Measurements from ENCODE around the gene ARID1B.

ARID1B gene

GRCh38 chr6:157209865-157210530 is 432.8 kb downstream of the ARID1B start:
- H3K9me2 ChIP-seq (replicated peaks; ENCODE audit: insufficient read depth, low read length): no peaks in the 10 kb centered on the region
- H3K36me3 ChIP-seq (replicated peaks; ENCODE audit: insufficient read depth, low read length): no peaks in the 10 kb centered on the region
- H3K79me2 ChIP-seq (ENCODE audit: low read length): no peaks in the 10 kb centered on the region
- H3F3A ChIP-seq (ENCODE audit: insufficient read depth, low read length): no peaks in the 10 kb centered on the region
- TF ChIP-seq EZH2 (optimal IDR thresholded peaks at IDR 0.05; ENCODE audit: low read depth, low read length) (no peak), EZH2phosphoT487 (IDR thresholded peaks at IDR 0.05; ENCODE audit: low read length) (no peak), CTCF (IDR thresholded peaks at IDR 0.05; ENCODE audit: low read length) (no peak)
- H3K9ac ChIP-seq (ENCODE audit: low read length): no peak overlapping the region
- no peak overlapping the region for H3K27ac ChIP-seq (ENCODE audit: low read length)
- no peaks in the 10 kb centered on the region for H3K27me3 ChIP-seq (replicated peaks; ENCODE audit: insufficient read depth, low read length)
- H3K9me3 ChIP-seq (replicated peaks; ENCODE audit: insufficient read depth, low read length): no peaks in the 10 kb centered on the region
- no peak overlapping the region for H3K4me2 ChIP-seq (ENCODE audit: low read depth, low read length)
- no peak overlapping the region for H2AFZ ChIP-seq (ENCODE audit: low read length)
- H4K20me1 ChIP-seq (ENCODE audit: insufficient read depth, low read length): no peaks in the 10 kb centered on the region
- H3K4me1 ChIP-seq (ENCODE audit: low read length): no peaks in the 10 kb centered on the region
- no peak overlapping the region for H3K4me3 ChIP-seq (ENCODE audit: low read length)
- no peak for DNase-seq

DNA sequence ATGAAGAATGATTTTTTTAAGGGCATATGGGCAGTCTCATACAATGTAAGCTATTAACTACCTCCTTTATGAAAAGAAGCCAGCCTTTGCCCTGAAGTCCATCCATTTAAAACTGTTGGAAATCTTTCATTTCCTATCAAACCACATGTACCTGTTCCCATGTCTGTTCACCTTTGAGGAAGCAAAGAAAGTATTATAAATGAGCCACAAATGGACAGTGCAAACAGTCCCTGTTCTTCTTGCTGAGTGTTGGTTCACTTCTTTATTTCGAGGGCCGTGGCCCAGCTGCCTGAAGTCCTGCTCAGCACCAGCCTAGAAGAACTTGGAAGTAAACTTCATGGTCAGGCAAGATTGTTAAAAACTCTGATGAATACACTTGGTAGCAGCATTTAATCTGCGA is 433.8 kb downstream of the ARID1B start:
- no peak overlapping the region for H2AFZ ChIP-seq (ENCODE audit: low read length)
- no peaks in the 10 kb centered on the region for H3K9me3 ChIP-seq (replicated peaks; ENCODE audit: insufficient read depth, low read length)
- no peak overlapping the region for H3K4me2 ChIP-seq (ENCODE audit: low read depth, low read length)
- DNase-seq: no peak
- H3K4me1 ChIP-seq (ENCODE audit: low read length): no peaks in the 10 kb centered on the region
- H3K36me3 ChIP-seq (replicated peaks; ENCODE audit: insufficient read depth, low read length): no peaks in the 10 kb centered on the region
- no peaks in the 10 kb centered on the region for H3K79me2 ChIP-seq (ENCODE audit: low read length)
- H3F3A ChIP-seq (ENCODE audit: insufficient read depth, low read length): no peaks in the 10 kb centered on the region
- no peak overlapping the region for H3K27ac ChIP-seq (ENCODE audit: low read length)
- no peak overlapping the region for H3K4me3 ChIP-seq (ENCODE audit: low read length)
- no peak overlapping the region for H3K9ac ChIP-seq (ENCODE audit: low read length)
- no peaks in the 10 kb centered on the region for H3K27me3 ChIP-seq (replicated peaks; ENCODE audit: insufficient read depth, low read length)
- H4K20me1 ChIP-seq (ENCODE audit: insufficient read depth, low read length): no peaks in the 10 kb centered on the region
- no peak for TF ChIP-seq CTCF (IDR thresholded peaks at IDR 0.05; ENCODE audit: low read length)
- TF ChIP-seq EZH2phosphoT487 (IDR thresholded peaks at IDR 0.05; ENCODE audit: low read length): no peak
- TF ChIP-seq EZH2 (optimal IDR thresholded peaks at IDR 0.05; ENCODE audit: low read depth, low read length): no peak
- H3K9me2 ChIP-seq (replicated peaks; ENCODE audit: insufficient read depth, low read length): no peaks in the 10 kb centered on the region

- no peaks in the 10 kb centered on the region for H3K9me3 ChIP-seq (replicated peaks; ENCODE audit: insufficient read depth, low read length)
- H3K27ac ChIP-seq (ENCODE audit: low read length): no peak overlapping the region
- no peak for DNase-seq
- H3K9me2 ChIP-seq (replicated peaks; ENCODE audit: insufficient read depth, low read length): no peaks in the 10 kb centered on the region
- H3K79me2 ChIP-seq (ENCODE audit: low read length): no peaks in the 10 kb centered on the region
- no peak overlapping the region for H2AFZ ChIP-seq (ENCODE audit: low read length)
- no peaks in the 10 kb centered on the region for H3K36me3 ChIP-seq (replicated peaks; ENCODE audit: insufficient read depth, low read length)
- H4K20me1 ChIP-seq (ENCODE audit: insufficient read depth, low read length): no peaks in the 10 kb centered on the region
- no peak overlapping the region for H3K9ac ChIP-seq (ENCODE audit: low read length)
- H3K4me1 ChIP-seq (ENCODE audit: low read length): no peaks in the 10 kb centered on the region
- no peak overlapping the region for H3K4me3 ChIP-seq (ENCODE audit: low read length)
- no peak for TF ChIP-seq EZH2phosphoT487 (IDR thresholded peaks at IDR 0.05; ENCODE audit: low read length)
- TF ChIP-seq CTCF (IDR thresholded peaks at IDR 0.05; ENCODE audit: low read length): no peak
- TF ChIP-seq EZH2 (optimal IDR thresholded peaks at IDR 0.05; ENCODE audit: low read depth, low read length): no peak
- H3K27me3 ChIP-seq (replicated peaks; ENCODE audit: insufficient read depth, low read length): no peaks in the 10 kb centered on the region
- no peak overlapping the region for H3K4me2 ChIP-seq (ENCODE audit: low read depth, low read length)
- H3F3A ChIP-seq (ENCODE audit: insufficient read depth, low read length): no peaks in the 10 kb centered on the region
Measured at GRCh38 chr6:157211603-157212455, 434.7 kb downstream of the ARID1B start.

Measured in MM.1S (cell line).